IMR-90 (cell line): ENCODE measurements around the gene BLMH.

ENCODE experiments used
- BHLHE40 ChIP-seq: fragments of 150-350 bp; IDR thresholded peaks from 2 replicates; pipeline ENCODE4 v1.6.1; 2016; ENCODE audit warnings: mild to moderate bottlenecking, low read depth, low read length
- CEBPB ChIP-seq: IDR thresholded peaks from 2 replicates; pipeline ENCODE4 v1.6.1; 2012; ENCODE audit warnings: low read depth, low read length, improper control_type of control experiment
- CHD1 ChIP-seq: IDR thresholded peaks from 2 replicates; pipeline ENCODE4 v1.6.1; 2012; ENCODE audit warnings: low read depth, low read length, improper control_type of control experiment
- CTCF ChIP-seq: conservative IDR thresholded peaks from 2 replicates; pipeline ENCODE4 v1.5.1; 2012; ENCODE audit warnings: mild to moderate bottlenecking, low read depth, low read length, improper control_type of control experiment
- FOS ChIP-seq: fragments of 150-350 bp; IDR thresholded peaks from 2 replicates; pipeline ENCODE4 v1.6.1; 2016; ENCODE audit warnings: low read depth, low read length
- MAFK ChIP-seq: IDR thresholded peaks from 2 replicates; pipeline ENCODE4 v1.6.1; 2012; ENCODE audit warnings: low read depth, low read length, improper control_type of control experiment
- MAZ ChIP-seq: IDR thresholded peaks from 2 replicates; pipeline ENCODE4 v1.6.1; 2012; ENCODE audit warnings: low read depth, mild to moderate bottlenecking, low read length, improper control_type of control experiment, moderate library complexity, borderline replicate concordance
- MXI1 ChIP-seq: IDR thresholded peaks from 2 replicates; pipeline ENCODE4 v1.6.1; 2012; ENCODE audit warnings: low read depth, mild to moderate bottlenecking, low read length, moderate library complexity, borderline replicate concordance
- POLR2A ChIP-seq: IDR thresholded peaks from 2 replicates; pipeline ENCODE4 v1.6.1; 2012; ENCODE audit warnings: mild to moderate bottlenecking, low read depth, low read length
- RAD21 ChIP-seq: IDR thresholded peaks from 2 replicates; pipeline ENCODE4 v1.6.1; 2012; ENCODE audit warnings: low read length, improper control_type of control experiment
- RCOR1 ChIP-seq: IDR thresholded peaks from 2 replicates; pipeline ENCODE4 v1.6.1; 2012; ENCODE audit warnings: mild to moderate bottlenecking, low read length, improper control_type of control experiment; ENCODE audit not compliant: insufficient replicate concordance
- RFX5 ChIP-seq: IDR thresholded peaks from 2 replicates; pipeline ENCODE4 v1.8.0; 2012; ENCODE audit warnings: low read depth, mild to moderate bottlenecking, low read length, moderate library complexity
- SMC3 ChIP-seq: fragments of 150-350 bp; IDR thresholded peaks from 2 replicates; pipeline ENCODE4 v1.6.1; 2016; ENCODE audit warnings: low read depth, mild to moderate bottlenecking, antibody characterized with exemption, low read length, moderate library complexity
- USF2 ChIP-seq: fragments of 150-350 bp; IDR thresholded peaks from 2 replicates; pipeline ENCODE4 v1.6.1; 2017; ENCODE audit warnings: mild to moderate bottlenecking, antibody characterized with exemption, low read length, low read depth

GRCh38 chr17:30232824-30233427 is 58.8 kb downstream of the BLMH start:
- TF ChIP-seq CTCF = no peak
- no peak for TF ChIP-seq RAD21
- TF ChIP-seq POLR2A = no peak
- no peak for TF ChIP-seq CEBPB
- no peak for TF ChIP-seq USF2
- TF ChIP-seq MXI1 = no peak
- TF ChIP-seq BHLHE40 = no peak
- TF ChIP-seq RCOR1 = no peak
- no peak for TF ChIP-seq MAFK
- TF ChIP-seq FOS = no peak
- TF ChIP-seq RFX5 = no peak
- TF ChIP-seq CHD1 = no peak
- no peak for TF ChIP-seq MAZ
- no peak for TF ChIP-seq SMC3
